DND-41 (cell line): Measurements from ENCODE around the gene SIRPB2.

Experiments
- ATAC-seq: fragments of 200-7000 bp; cut with Tn5 transposase; 3 replicates; pipeline ENCODE4 v1.9.1; 2021; ENCODE audit warnings: low read depth; ENCODE audit not compliant: insufficient read depth
- DNase-seq: peaks from one replicate; pipeline ENCODE4 v3.0.0-alpha.2; 2020
- H2AFZ ChIP-seq: 2 replicates; pipeline ENCODE4 v1.6.0; 2012; ENCODE audit warnings: low read depth, low read length
- H3K27ac ChIP-seq: 2 replicates; pipeline ENCODE4 v1.5.1; 2012; ENCODE audit warnings: low read length, inconsistent platforms
- H3K27me3 ChIP-seq: fragments of 200-600 bp; sonication (generic); 2 replicates; pipeline ENCODE4 v1.6.0; 2012; ENCODE audit warnings: low read length, mild to moderate bottlenecking, inconsistent platforms; ENCODE audit not compliant: insufficient read depth, poor library complexity
- H3K36me3 ChIP-seq: 2 replicates; pipeline ENCODE4 v1.5.1; 2012; ENCODE audit warnings: low read length, inconsistent platforms; ENCODE audit not compliant: insufficient read depth
- H3K4me1 ChIP-seq: 2 replicates; pipeline ENCODE4 v1.5.1; 2012; ENCODE audit warnings: mild to moderate bottlenecking, low read length; ENCODE audit not compliant: insufficient read depth
- H3K4me2 ChIP-seq: 2 replicates; pipeline ENCODE4 v1.6.0; 2012; ENCODE audit warnings: mild to moderate bottlenecking, moderate library complexity, low read length, inconsistent platforms; ENCODE audit not compliant: insufficient read depth
- H3K4me3 ChIP-seq, 2 experiments: fragments of 200-600 bp in 1 of 2; shearing (Covaris generic) in 1 of 2; 2 replicates each; pipeline ENCODE4 v1.5.1; 2012 to 2016; ENCODE audit warnings: inconsistent platforms in 2 of 2, low read length in 2 of 2, mild to moderate bottlenecking in 2 of 2, low read depth in 1 of 2, moderate library complexity in 1 of 2
- H3K79me2 ChIP-seq: 2 replicates; pipeline ENCODE4 v1.6.0; 2012; ENCODE audit warnings: low read length, inconsistent platforms; ENCODE audit not compliant: insufficient read depth
- H3K9ac ChIP-seq: 2 replicates; pipeline ENCODE4 v1.6.0; 2012; ENCODE audit warnings: low read depth, mild to moderate bottlenecking, inconsistent platforms, low read length, moderate library complexity
- H3K9me3 ChIP-seq: 2 replicates; pipeline ENCODE4 v1.5.1; 2012; ENCODE audit warnings: low read length, moderate library complexity, mild to moderate bottlenecking, inconsistent platforms; ENCODE audit not compliant: insufficient read depth, severe bottlenecking
- H4K20me1 ChIP-seq: 2 replicates; pipeline ENCODE4 v1.6.0; 2012; ENCODE audit warnings: low read length; ENCODE audit not compliant: insufficient read depth
- EZH2 ChIP-seq: IDR thresholded peaks from 3 replicates; pipeline ENCODE4 v1.6.1; 2012; ENCODE audit warnings: borderline replicate concordance, low read depth, mild to moderate bottlenecking, moderate library complexity, low read length, inconsistent platforms; ENCODE audit not compliant: severe bottlenecking
- TF ChIP-seq, protein P1 (sequence below): IDR thresholded peaks from 2 replicates; pipeline ENCODE4 v1.5.1; 2012; ENCODE audit warnings: borderline replicate concordance, low read length, moderate library complexity, mild to moderate bottlenecking; ENCODE audit not compliant: poor library complexity, severe bottlenecking; ENCODE audit errors: extremely low read depth

SIRPB2 gene

DNA sequence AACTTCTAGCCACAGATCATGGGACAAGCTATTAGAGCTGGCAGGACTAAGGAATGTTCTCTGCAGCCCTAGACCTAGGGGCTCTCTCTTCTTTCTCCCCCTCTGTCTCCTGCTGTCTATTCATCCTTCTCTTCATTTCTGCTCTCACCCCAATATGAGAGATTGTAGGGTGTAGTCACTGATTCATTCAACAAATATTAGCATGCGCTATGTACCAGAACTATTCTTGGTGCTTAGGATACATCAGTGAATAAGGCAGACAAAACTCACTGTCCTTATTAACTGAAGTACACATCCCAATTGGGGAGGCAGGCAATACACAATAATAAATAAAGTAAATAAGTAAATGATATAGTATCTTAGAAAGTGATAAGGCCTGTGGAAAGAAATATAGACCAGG, 14.7 kb upstream of the SIRPB2 start:
- H2AFZ ChIP-seq: no peak overlapping the region
- no peaks in the 10 kb centered on the region for H3K79me2 ChIP-seq
- H3K4me2 ChIP-seq: no peak overlapping the region
- no peak for DNase-seq
- no peak overlapping the region for H3K27ac ChIP-seq
- H3K36me3 ChIP-seq: no peaks in the 10 kb centered on the region
- H3K4me1 ChIP-seq: peaks cover 8% of the 10 kb centered on the region
- peaks cover 7% of the 10 kb centered on the region for H3K27me3 ChIP-seq
- no peak for ATAC-seq
- TF ChIP-seq, protein P1, sequence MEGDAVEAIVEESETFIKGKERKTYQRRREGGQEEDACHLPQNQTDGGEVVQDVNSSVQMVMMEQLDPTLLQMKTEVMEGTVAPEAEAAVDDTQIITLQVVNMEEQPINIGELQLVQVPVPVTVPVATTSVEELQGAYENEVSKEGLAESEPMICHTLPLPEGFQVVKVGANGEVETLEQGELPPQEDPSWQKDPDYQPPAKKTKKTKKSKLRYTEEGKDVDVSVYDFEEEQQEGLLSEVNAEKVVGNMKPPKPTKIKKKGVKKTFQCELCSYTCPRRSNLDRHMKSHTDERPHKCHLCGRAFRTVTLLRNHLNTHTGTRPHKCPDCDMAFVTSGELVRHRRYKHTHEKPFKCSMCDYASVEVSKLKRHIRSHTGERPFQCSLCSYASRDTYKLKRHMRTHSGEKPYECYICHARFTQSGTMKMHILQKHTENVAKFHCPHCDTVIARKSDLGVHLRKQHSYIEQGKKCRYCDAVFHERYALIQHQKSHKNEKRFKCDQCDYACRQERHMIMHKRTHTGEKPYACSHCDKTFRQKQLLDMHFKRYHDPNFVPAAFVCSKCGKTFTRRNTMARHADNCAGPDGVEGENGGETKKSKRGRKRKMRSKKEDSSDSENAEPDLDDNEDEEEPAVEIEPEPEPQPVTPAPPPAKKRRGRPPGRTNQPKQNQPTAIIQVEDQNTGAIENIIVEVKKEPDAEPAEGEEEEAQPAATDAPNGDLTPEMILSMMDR: no peak
- no peak for TF ChIP-seq EZH2
- peaks cover 4% of the 10 kb centered on the region for H3K9me3 ChIP-seq
- H3K9ac ChIP-seq: no peak overlapping the region
- no peaks in the 10 kb centered on the region for H4K20me1 ChIP-seq
- H3K4me3 ChIP-seq: no peak overlapping the region

DNA sequence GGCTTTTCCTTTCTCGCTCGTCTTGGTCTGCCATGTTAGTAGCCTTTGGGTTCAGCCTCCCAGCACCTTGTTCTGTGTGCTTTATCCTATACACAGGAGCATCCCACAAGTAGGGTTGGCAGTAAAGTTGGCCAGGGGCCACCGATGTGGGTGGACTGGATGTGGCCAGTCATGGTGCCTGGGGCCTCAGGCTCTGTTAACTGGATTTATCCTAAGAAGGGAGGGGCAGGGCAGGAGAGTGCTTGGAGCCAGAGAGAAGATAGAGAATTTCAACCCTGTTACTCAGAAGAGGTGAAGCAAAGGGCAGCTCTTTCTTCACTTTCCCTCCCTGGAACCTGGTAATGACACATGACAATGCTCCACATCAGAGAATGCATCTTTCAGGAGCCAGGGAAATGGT, 14.1 kb upstream of the SIRPB2 start:
- TF ChIP-seq, protein P1: no peak
- TF ChIP-seq EZH2: no peak
- Histone ChIP-seq H3K9ac (no peak overlapping the region), H4K20me1 (no peaks in the 10 kb centered on the region), H3K79me2 (no peaks in the 10 kb centered on the region), H3K9me3 (peaks cover 4% of the 10 kb centered on the region), H2AFZ (no peak overlapping the region), H3K4me1 (peaks cover 13% of the 10 kb centered on the region), H3K27me3 (peaks cover 7% of the 10 kb centered on the region), H3K4me2 (no peak overlapping the region), H3K4me3 (no peak overlapping the region), H3K27ac (no peak overlapping the region), H3K36me3 (no peaks in the 10 kb centered on the region)
- DNase-seq (no peak), ATAC-seq (no peak)

DNA sequence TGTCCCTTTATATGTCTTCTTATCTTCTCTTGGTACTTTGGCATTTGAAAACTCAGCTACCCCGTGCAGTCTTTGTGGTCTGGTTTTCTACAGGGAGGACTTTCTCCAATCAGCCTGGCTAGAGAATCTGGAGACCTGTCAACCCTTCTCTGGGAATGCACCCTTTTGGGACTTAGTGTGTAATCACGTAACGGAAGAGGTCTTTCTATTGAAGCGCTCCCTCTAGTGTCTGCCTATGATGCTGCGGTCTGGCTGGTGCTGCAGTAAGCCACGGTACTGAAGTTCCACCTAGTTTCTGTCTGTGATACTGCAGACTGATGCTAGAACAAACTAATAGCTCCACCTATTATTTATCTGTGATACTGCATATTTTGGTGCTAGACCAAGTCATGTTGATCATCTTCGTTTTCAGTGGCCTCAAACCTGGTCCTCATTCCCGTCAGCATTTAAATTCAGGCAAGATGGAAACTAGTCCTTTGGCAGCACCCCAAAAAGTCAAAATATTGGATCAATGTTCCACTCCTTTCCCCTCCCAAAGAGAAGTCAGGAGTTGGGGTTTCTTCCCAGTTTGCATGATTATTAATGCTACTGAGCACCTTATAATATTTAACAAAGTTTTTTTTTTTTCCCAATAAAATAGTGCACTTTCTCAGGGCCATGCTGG, 12.5 kb upstream of the SIRPB2 start:
- H3K27ac ChIP-seq: no peak overlapping the region
- H3K9ac ChIP-seq: no peak overlapping the region
- no peaks in the 10 kb centered on the region for H3K36me3 ChIP-seq
- H3K4me3 ChIP-seq: no peak overlapping the region
- TF ChIP-seq, protein P1: peak; percentile 99
- no peak for TF ChIP-seq EZH2
- H3K9me3 ChIP-seq: peaks cover 4% of the 10 kb centered on the region
- H2AFZ ChIP-seq: peak overlapping the region; percentile 42; the same call in 1 of the 2 replicates
- H3K4me1 ChIP-seq: peaks cover 16% of the 10 kb centered on the region
- no peaks in the 10 kb centered on the region for H3K79me2 ChIP-seq
- peak; percentile 99 for ATAC-seq
- H3K4me2 ChIP-seq: no peak overlapping the region
- H4K20me1 ChIP-seq: no peaks in the 10 kb centered on the region
- H3K27me3 ChIP-seq: peaks cover 7% of the 10 kb centered on the region
- DNase-seq: peak; percentile 85
